Measurements from ENCODE around the gene BBX. TPM values are rescaled to one million over a fixed set of nuclear protein-coding genes. Genes with fewer than 3 reads are reported as not detected.

The BBX gene
- total RNA-seq, 1 donor: 97.6 TPM

DNA sequence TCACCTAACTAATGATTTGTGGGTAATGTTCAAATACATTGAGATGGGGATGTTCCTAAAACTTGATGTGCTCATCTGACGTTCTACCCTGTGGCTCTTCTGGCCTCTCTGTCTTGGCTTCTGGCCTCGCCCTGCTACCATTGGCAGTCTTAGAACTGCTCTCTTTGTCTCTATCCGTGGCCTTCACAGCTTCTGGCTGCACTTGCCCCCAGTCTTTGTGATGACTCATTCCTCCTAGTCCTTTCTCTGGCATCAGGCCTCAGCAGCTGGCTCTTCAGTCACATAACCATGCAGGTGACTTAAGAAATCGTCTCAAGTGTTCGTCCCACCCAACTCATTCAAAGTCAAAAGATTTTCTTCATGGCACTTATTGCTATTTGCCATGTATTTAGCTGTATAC is 188.1 kb downstream of the BBX start:
- TF ChIP-seq, protein P1, sequence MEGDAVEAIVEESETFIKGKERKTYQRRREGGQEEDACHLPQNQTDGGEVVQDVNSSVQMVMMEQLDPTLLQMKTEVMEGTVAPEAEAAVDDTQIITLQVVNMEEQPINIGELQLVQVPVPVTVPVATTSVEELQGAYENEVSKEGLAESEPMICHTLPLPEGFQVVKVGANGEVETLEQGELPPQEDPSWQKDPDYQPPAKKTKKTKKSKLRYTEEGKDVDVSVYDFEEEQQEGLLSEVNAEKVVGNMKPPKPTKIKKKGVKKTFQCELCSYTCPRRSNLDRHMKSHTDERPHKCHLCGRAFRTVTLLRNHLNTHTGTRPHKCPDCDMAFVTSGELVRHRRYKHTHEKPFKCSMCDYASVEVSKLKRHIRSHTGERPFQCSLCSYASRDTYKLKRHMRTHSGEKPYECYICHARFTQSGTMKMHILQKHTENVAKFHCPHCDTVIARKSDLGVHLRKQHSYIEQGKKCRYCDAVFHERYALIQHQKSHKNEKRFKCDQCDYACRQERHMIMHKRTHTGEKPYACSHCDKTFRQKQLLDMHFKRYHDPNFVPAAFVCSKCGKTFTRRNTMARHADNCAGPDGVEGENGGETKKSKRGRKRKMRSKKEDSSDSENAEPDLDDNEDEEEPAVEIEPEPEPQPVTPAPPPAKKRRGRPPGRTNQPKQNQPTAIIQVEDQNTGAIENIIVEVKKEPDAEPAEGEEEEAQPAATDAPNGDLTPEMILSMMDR (IDR thresholded peaks at IDR 0.05; ENCODE audit: insufficient read depth, low read depth, low read length): no peak
- H3K4me3 ChIP-seq (ENCODE audit: low read depth, low read length): no peak overlapping the region
- DNase-seq (ENCODE audit: low read depth): no peak

DNA sequence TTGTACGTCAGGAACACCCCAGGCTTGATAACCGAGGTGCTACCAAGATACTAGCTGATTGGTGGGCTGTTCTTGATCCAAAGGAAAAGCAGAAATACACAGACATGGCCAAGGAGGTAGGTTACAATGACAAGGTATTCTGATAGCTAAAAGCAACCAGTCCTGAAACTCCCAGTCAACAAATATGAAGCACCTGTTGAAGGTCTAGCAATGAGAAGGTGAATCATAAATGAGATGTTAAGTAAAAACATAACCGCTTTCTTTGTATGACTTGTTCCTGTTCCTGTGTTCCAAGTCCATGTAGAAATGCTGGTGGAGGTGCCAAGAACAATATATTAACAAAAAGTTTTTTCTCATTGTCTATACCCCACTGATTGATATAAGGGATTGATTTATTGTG is 194.0 kb downstream of the BBX start:
- no peak for DNase-seq (ENCODE audit: low read depth)
- TF ChIP-seq, protein P1 (IDR thresholded peaks at IDR 0.05; ENCODE audit: insufficient read depth, low read depth, low read length): no peak
- H3K4me3 ChIP-seq (ENCODE audit: low read depth, low read length): no peak overlapping the region

DNA sequence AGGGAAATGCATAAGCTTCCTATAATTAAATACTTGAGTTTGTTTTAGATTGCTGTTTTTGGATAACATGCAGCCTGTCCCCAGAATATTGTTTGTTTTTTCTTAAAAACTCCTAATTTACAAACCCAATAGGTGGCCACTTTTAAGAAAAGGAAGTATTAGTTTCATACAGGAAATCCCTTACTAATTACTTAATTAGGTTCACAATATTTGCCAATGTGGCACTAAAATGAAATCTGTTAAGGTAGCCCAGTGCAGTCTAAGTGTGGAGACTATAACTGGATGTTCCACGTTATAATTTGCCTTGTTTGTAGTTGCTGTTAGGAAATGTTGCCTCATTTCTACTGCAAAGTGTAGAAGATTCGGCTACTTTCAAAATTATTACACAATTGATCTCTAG is 195.8 kb downstream of the BBX start:
- H3K4me3 ChIP-seq (ENCODE audit: low read depth, low read length): no peak overlapping the region
- no peak for DNase-seq (ENCODE audit: low read depth)
- TF ChIP-seq, protein P1 (IDR thresholded peaks at IDR 0.05; ENCODE audit: insufficient read depth, low read depth, low read length): no peak

DNA sequence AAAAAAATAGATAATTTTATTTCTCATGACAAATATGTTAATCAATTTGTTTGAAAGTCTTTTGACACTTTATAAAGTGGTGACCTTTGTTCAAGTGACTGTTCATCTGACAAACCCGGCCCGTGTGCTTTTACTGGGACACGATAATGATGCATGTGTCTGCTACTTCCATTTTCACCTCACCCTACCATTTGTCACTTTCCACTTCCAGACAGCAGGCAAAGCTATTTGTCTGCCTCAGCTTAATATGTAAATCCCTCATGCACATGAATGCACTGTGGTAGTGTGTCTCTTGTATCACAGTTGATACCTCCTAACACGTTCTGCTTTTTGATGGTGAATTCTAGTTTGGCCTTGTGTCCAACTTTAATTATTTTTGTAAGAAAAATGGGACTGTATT is 204.3 kb downstream of the BBX start:
- DNase-seq (ENCODE audit: low read depth): no peak

DNA sequence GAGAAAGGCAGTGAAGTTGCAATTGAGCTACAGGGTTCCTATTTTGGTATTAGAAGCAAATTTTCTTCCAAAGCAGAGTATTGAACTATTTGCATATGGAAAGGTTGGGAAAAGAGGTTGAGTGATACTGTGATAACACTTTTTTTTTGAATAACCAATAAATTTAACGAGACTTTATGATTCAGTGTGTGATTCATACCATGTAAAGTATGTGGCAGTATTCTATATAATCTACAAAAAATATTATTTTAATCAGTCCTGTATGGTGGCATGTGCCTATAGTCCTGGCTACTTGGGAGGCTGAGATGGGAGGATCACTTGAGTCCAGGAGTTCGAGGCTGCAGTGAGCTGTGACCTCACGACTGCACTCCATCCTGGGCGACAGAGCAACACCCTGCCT is 206.9 kb downstream of the BBX start:
- H3K4me3 ChIP-seq (ENCODE audit: low read depth, low read length): no peak overlapping the region
- no peak for DNase-seq (ENCODE audit: low read depth)
- TF ChIP-seq, protein P1 (IDR thresholded peaks at IDR 0.05; ENCODE audit: insufficient read depth, low read depth, low read length): no peak

More for the DNA sequence above, 204.3 kb downstream of the BBX start:
- TF ChIP-seq, protein P1 (IDR thresholded peaks at IDR 0.05; ENCODE audit: insufficient read depth, low read depth, low read length): no peak
- H3K4me3 ChIP-seq (ENCODE audit: low read depth, low read length): no peak overlapping the region

DNA sequence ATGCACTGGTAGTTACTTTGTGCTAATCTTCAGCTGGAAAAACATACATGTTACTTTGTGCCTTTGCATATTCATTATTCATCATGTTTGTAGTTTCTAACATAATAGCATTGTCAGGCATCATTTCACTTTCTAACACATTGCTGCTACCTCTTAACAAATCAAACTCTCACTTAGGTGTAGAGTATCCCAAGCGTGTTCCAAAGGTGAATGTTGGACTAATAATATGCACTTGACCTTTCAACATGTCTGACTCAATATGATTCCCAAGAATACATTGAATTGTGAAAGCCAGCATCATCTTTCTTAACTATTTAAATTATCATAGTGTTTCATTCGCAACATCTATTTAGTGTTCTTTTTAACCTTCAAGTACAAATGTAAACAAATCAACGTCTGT is 211.6 kb downstream of the BBX start:
- no peak for DNase-seq (ENCODE audit: low read depth)
- TF ChIP-seq, protein P1 (IDR thresholded peaks at IDR 0.05; ENCODE audit: insufficient read depth, low read depth, low read length): no peak

DNA sequence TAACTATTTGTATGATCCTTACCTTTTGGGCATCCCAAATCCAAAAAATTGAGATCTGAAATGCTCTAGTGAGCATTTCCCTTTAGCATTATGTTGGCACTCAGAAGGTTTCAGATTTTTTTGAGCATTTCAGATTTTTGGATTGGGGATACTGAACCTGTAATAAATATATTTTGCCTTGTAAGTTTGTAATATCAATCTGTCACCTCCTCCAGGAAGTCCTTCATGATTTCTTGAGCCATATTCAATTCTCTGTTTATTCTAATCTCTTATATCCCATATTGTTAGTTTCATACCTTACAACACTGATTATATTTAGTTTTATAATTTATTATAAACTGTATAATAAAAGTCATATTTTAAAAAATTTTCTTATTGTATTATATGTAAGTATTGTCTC is 215.2 kb downstream of the BBX start:
- TF ChIP-seq, protein P1 (IDR thresholded peaks at IDR 0.05; ENCODE audit: insufficient read depth, low read depth, low read length): no peak
- no peak overlapping the region for H3K4me3 ChIP-seq (ENCODE audit: low read depth, low read length)
- no peak for DNase-seq (ENCODE audit: low read depth)

More for the DNA sequence above, 211.6 kb downstream of the BBX start:
- no peak overlapping the region for H3K4me3 ChIP-seq (ENCODE audit: low read depth, low read length)
